HG02759 (cell line): ENCODE results near the gene ALB.

Experiments used
- ATAC-seq: cut with Tn5 transposase; IDR thresholded peaks from one replicate; pipeline ENCODE4 v1.9.1; 2021; ENCODE audit warnings: mild to moderate bottlenecking, moderate library complexity; ENCODE audit not compliant: unreplicated experiment

ALB gene

GRCh38 chr4:73429826-73430587 is 25.9 kb downstream of the ALB start:
- no peak for ATAC-seq

- no peak for ATAC-seq
These were observed 27.7 kb downstream of the ALB start for GRCh38 chr4:73431813-73432168.

- no peak for ATAC-seq
These were observed 28.3 kb downstream of the ALB start for GRCh38 chr4:73432169-73433000.

GRCh38 chr4:73433140-73433539 is 29.1 kb downstream of the ALB start:
- no peak for ATAC-seq

GRCh38 chr4:73434311-73434710 is 30.2 kb downstream of the ALB start:
- no peak for ATAC-seq

- ATAC-seq, result no peak
These were observed 31.9 kb downstream of the ALB start, which contains the start of gene AFP for GRCh38 chr4:73435984-73436383. AFP (plus strand) TSS chr4:73436221; CDS start chr4:73436263, 42 bp downstream.

GRCh38 chr4:73436674-73437557 is 32.8 kb downstream of the ALB start:
- no peak for ATAC-seq

GRCh38 chr4:73437558-73437956 is 33.5 kb downstream of the ALB start:
- ATAC-seq, result no peak

GRCh38 chr4:73438048-73438447 is 34.0 kb downstream of the ALB start:
- no peak for ATAC-seq

GRCh38 chr4:73438582-73439215 is 34.6 kb downstream of the ALB start:
- ATAC-seq, result no peak

- no peak for ATAC-seq
These were observed 35.4 kb downstream of the ALB start for GRCh38 chr4:73439445-73439844.

GRCh38 chr4:73439991-73440390 is 35.9 kb downstream of the ALB start:
- ATAC-seq, result no peak

- ATAC-seq, result no peak
These were observed 36.6 kb downstream of the ALB start for GRCh38 chr4:73440653-73441052.

- no peak for ATAC-seq
These were observed 38.2 kb downstream of the ALB start for GRCh38 chr4:73442275-73442674.

GRCh38 chr4:73443224-73443623 is 39.1 kb downstream of the ALB start:
- ATAC-seq, result no peak

GRCh38 chr4:73445383-73446335 is 41.6 kb downstream of the ALB start:
- no peak for ATAC-seq

- ATAC-seq, result peak; percentile 99
These were observed 42.4 kb downstream of the ALB start for GRCh38 chr4:73446336-73446938.

- no peak for ATAC-seq
These were observed 43.6 kb downstream of the ALB start for GRCh38 chr4:73447671-73448070.
